Measurements from ENCODE around the gene MAPKAPK2.

The MAPKAPK2 gene

GRCh38 chr1:206643118-206643698 lies 41.5 kb upstream of the MAPKAPK2 start:
- TF ChIP-seq CTCF (IDR thresholded peaks at IDR 0.05; ENCODE audit: low read depth, low read length): no peak
- no peak overlapping the region for H3K4me3 ChIP-seq (ENCODE audit: low read depth, low read length)
- no peak for DNase-seq (ENCODE audit: low read depth, low spot score)
- in situ Hi-C loops (cut with HindIII; ENCODE audit: low sequenced_read_pairs): loop anchor here (25.0 kb wide), 1 partner anchor 94 kb away; no protein-coding TSS in a partner anchor

- H3K4me3 ChIP-seq (ENCODE audit: low read depth, low read length): no peak overlapping the region
- DNase-seq (ENCODE audit: low read depth, low spot score): no peak
- no peak for TF ChIP-seq CTCF (IDR thresholded peaks at IDR 0.05; ENCODE audit: low read depth, low read length)
- in situ Hi-C loops (cut with HindIII; ENCODE audit: low sequenced_read_pairs): loop anchor here (25.0 kb wide), 1 partner anchor 91 kb away; no protein-coding TSS in a partner anchor
These were observed 38.2 kb upstream of the MAPKAPK2 start for GRCh38 chr1:206646504-206646903.

- no peak for TF ChIP-seq CTCF (IDR thresholded peaks at IDR 0.05; ENCODE audit: low read depth, low read length)
- H3K4me3 ChIP-seq (ENCODE audit: low read depth, low read length): no peak overlapping the region
- in situ Hi-C loops (cut with HindIII; ENCODE audit: low sequenced_read_pairs): loop anchor here (25.0 kb wide), 1 partner anchor 90 kb away; no protein-coding TSS in a partner anchor
- DNase-seq (ENCODE audit: low read depth, low spot score): no peak
These were observed 37.5 kb upstream of the MAPKAPK2 start for GRCh38 chr1:206647224-206647623.

GRCh38 chr1:206649261-206649921 lies 35.3 kb upstream of the MAPKAPK2 start:
- no peak overlapping the region for H3K4me3 ChIP-seq (ENCODE audit: low read depth, low read length)
- in situ Hi-C loops (cut with HindIII; ENCODE audit: low sequenced_read_pairs): loop anchor here (25.0 kb wide), 1 partner anchor 88 kb away; no protein-coding TSS in a partner anchor
- TF ChIP-seq CTCF (IDR thresholded peaks at IDR 0.05; ENCODE audit: low read depth, low read length): no peak
- DNase-seq (ENCODE audit: low read depth, low spot score): no peak

GRCh38 chr1:206651014-206651413 lies 33.7 kb upstream of the MAPKAPK2 start:
- in situ Hi-C loops (cut with HindIII; ENCODE audit: low sequenced_read_pairs): no loop called here
- no peak for DNase-seq (ENCODE audit: low read depth, low spot score)
- no peak for TF ChIP-seq CTCF (IDR thresholded peaks at IDR 0.05; ENCODE audit: low read depth, low read length)
- H3K4me3 ChIP-seq (ENCODE audit: low read depth, low read length): no peak overlapping the region

GRCh38 chr1:206651958-206652890 lies 32.5 kb upstream of the MAPKAPK2 start:
- H3K4me3 ChIP-seq (ENCODE audit: low read depth, low read length): no peak overlapping the region
- no peak for TF ChIP-seq CTCF (IDR thresholded peaks at IDR 0.05; ENCODE audit: low read depth, low read length)
- DNase-seq (ENCODE audit: low read depth, low spot score): no peak
- in situ Hi-C loops (cut with HindIII; ENCODE audit: low sequenced_read_pairs): no loop called here
